GM18867 (cell line): ENCODE data around the gene SLC22A8.
"Not testable (repeated sequence)": the region's sequence is repeated elsewhere in the genome, so short reads cannot be mapped to it uniquely, and the experiment has no call there.

Experiments used
- ATAC-seq: cut with Tn5 transposase; IDR thresholded peaks from one replicate; pipeline ENCODE4 v1.9.1; 2021; ENCODE audit warnings: mild to moderate bottlenecking, moderate library complexity; ENCODE audit not compliant: unreplicated experiment

Gene SLC22A8

GRCh38 chr11:62994775-62995174 lies 20.9 kb downstream of the SLC22A8 start:
- no peak for ATAC-seq

- no peak for ATAC-seq
Measured at GRCh38 chr11:62988276-62988675, 27.4 kb downstream of the SLC22A8 start.

- no peak for ATAC-seq
Measured at GRCh38 chr11:62985041-62985750, 30.4 kb downstream of the SLC22A8 start.

GRCh38 chr11:62984451-62984991 lies 31.1 kb downstream of the SLC22A8 start, which contains the start of gene SLC22A6:
TSS of gene SLC22A6 (minus strand) at chr11:62984967. CDS start at chr11:62984690, 277 bp downstream.
- ATAC-seq, result no peak

GRCh38 chr11:62983536-62984199 lies 32.0 kb downstream of the SLC22A8 start:
- ATAC-seq, result no peak

GRCh38 chr11:62981743-62982142 lies 33.9 kb downstream of the SLC22A8 start:
- ATAC-seq, result no peak

GRCh38 chr11:62980133-62980760 lies 35.4 kb downstream of the SLC22A8 start:
- ATAC-seq, result no peak

GRCh38 chr11:62976109-62976508 lies 39.5 kb downstream of the SLC22A8 start:
- ATAC-seq, result no peak

- no peak for ATAC-seq
Measured at GRCh38 chr11:62974848-62975522, 40.7 kb downstream of the SLC22A8 start.

- no peak for ATAC-seq
Measured at GRCh38 chr11:62965574-62965973, 50.1 kb downstream of the SLC22A8 start.

GRCh38 chr11:62962391-62962790 lies 53.2 kb downstream of the SLC22A8 start:
- ATAC-seq, result no peak

GRCh38 chr11:62961017-62961570 lies 54.5 kb downstream of the SLC22A8 start:
- ATAC-seq, result no peak

- no peak for ATAC-seq
Measured at GRCh38 chr11:62959422-62959980, 56.1 kb downstream of the SLC22A8 start.

GRCh38 chr11:62958547-62959421 lies 56.9 kb downstream of the SLC22A8 start:
- ATAC-seq, result no peak

GRCh38 chr11:62957147-62957546 lies 58.5 kb downstream of the SLC22A8 start:
- ATAC-seq, result no peak

GRCh38 chr11:62954478-62954877 lies 61.2 kb downstream of the SLC22A8 start:
- ATAC-seq, result no peak

GRCh38 chr11:62953811-62954210 lies 61.8 kb downstream of the SLC22A8 start:
- no peak for ATAC-seq

GRCh38 chr11:62948765-62949320 lies 66.8 kb downstream of the SLC22A8 start:
- no peak for ATAC-seq

- not testable (repeated sequence) for ATAC-seq
Measured at GRCh38 chr11:62945538-62945937, 70.1 kb downstream of the SLC22A8 start.
